Activated CD8-positive, alpha-beta memory T cell treated with anti-CD3 and anti-CD28 coated beads for 48 hours (primary cell): Measurements from ENCODE around the gene PPP1R15B.

Experiments used
- DNase-seq, 3 experiments: peaks; one replicate each; pipeline ENCODE4 v3.0.0-alpha.2; 2020; ENCODE audit warnings: low read depth in 2 of 3, low spot score in 2 of 3

PPP1R15B gene

GRCh38 chr1:204367956-204368355 is 43.7 kb downstream of the PPP1R15B start:
- no peak for DNase-seq

- no peak for DNase-seq
These were observed 44.3 kb downstream of the PPP1R15B start for GRCh38 chr1:204367193-204367858.

GRCh38 chr1:204366759-204367158 is 44.9 kb downstream of the PPP1R15B start:
- DNase-seq: no peak

- peak; percentile 49 to 60 (median 52) for DNase-seq
These were observed 48.1 kb downstream of the PPP1R15B start for GRCh38 chr1:204363335-204364114.

- no peak for DNase-seq
These were observed 48.7 kb downstream of the PPP1R15B start for GRCh38 chr1:204362984-204363334.

- DNase-seq: no peak
These were observed 49.8 kb downstream of the PPP1R15B start for GRCh38 chr1:204361781-204362180.

- DNase-seq: no peak
These were observed 50.3 kb downstream of the PPP1R15B start for GRCh38 chr1:204361341-204361771.

GRCh38 chr1:204360314-204360713 is 51.3 kb downstream of the PPP1R15B start:
- DNase-seq: no peak

GRCh38 chr1:204359474-204360255 is 52.0 kb downstream of the PPP1R15B start, which contains the start of gene PLEKHA6:
PLEKHA6 (minus strand) TSS chr1:204359929; CDS start chr1:204273727, 86,202 bp downstream.
- DNase-seq: no peak

GRCh38 chr1:204359131-204359473 is 52.5 kb downstream of the PPP1R15B start:
- no peak for DNase-seq

- DNase-seq: no peak
These were observed 53.0 kb downstream of the PPP1R15B start for GRCh38 chr1:204358605-204359004.

- DNase-seq: no peak
These were observed 53.8 kb downstream of the PPP1R15B start for GRCh38 chr1:204357551-204358490.

GRCh38 chr1:204356997-204357396 is 54.6 kb downstream of the PPP1R15B start:
- no peak for DNase-seq

- no peak for DNase-seq
These were observed 55.7 kb downstream of the PPP1R15B start for GRCh38 chr1:204355913-204356312.

- no peak for DNase-seq
These were observed 57.0 kb downstream of the PPP1R15B start for GRCh38 chr1:204354579-204354978.
